M059J (cell line): ENCODE results near the gene ZNF346. TPM values are rescaled to one million over a fixed set of nuclear protein-coding genes. Genes with fewer than 3 reads are reported as not detected.
"Not testable (repeated sequence)": the region's sequence is repeated elsewhere in the genome, so short reads cannot be mapped to it uniquely, and the experiment has no call there.

Source experiments
- DNase-seq: peaks from one replicate; pipeline ENCODE4 v3.0.0-alpha.2; 2012; ENCODE audit warnings: low read depth
- total RNA-seq: library from RNA; depleted of rRNA; stranded (reverse); fragments of >200 nt; shearing (Covaris generic); gene quantifications from 2 replicates; pipeline ENCODE4 v1.2.3, GENCODE V29; 2014; rRNA removed

Gene ZNF346
- 21.3 and 22.8 TPM in 2 replicates for total RNA-seq

DNA sequence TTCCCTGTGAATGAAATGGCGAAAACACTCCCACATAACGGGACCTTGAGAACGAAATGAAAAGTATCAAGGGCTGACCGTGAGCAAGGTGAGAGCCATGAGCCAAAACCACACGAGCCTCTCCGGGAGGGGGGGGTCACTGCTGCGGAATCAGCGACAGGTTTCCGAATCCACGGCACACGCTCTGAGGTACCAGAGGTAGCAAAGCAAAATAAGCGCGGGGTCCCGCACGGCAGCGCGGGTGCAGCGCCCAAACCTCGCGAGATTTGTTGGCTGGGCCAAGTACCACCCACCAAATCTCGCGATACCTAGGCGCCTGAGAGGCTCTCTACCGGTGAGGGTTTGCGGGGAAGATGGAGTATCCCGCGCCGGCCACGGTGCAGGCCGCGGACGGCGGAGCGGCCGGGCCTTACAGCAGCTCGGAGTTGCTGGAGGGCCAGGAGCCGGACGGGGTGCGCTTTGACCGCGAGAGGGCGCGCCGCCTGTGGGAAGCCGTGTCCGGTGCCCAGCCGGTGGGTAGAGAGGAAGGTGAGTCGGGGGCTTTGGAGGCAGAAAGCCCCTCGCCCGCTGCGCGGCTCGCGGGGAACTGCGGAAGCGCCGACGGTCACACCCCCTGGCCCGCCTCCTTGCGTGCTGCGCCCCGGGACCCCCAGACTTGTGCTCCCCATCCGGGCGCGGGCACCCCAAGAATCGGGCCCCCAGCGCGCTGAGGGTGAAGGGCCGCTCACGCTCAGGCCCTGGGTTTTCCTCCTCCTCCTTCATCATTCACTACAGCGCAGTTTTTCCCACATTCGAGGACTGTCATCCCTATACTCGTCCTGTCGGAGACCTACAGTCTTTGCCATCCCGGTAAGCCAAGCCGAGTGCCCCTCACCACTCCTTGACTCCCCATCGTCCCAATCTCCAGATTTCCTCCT is at the start of gene ZNF346:
TSS of gene ZNF346 (plus strand) at position 311 of the 917 bp plus-strand sequence. CDS start at position 354, 43 bp downstream.
- peak; percentile 91 for DNase-seq

DNA sequence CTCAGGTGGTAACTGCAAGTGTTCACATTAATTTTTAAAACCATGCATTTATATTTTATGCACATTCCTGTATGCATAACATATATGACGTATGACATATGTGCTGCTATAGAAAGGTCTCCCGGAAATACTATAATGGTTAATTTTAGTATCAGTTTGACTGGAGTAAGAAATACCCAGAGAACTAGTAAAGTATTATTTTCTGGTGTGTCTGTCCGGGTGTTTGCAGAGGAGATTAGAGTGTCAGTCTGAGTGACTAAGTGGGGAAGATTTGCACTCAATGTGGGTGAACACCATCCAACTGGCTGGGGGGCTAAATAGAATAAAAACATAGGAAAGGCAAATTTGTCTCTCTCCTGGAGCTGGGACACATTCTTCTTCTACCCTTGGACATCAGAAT is 42.8 kb upstream of the ZNF346 start:
- no peak for DNase-seq

DNA sequence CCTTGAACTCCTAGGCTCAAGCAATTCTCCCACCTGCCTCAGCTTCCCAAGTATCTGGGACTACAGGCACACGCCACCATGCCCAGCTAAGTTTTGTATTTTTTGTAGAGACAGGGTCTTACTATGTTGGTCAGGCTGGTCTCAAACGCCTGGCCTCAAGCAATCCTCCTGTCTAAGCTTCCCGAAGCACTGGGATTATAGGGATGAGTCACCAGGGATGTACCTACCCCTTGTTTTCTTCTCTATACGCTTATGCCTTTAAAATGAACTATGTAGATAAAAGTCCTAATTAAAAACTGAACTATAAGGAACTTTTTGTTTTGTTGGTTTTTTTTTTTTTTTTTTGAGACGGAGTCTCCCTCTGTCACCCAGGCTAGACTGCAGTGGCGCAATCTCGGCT is 41.7 kb upstream of the ZNF346 start:
- DNase-seq: no peak

DNA sequence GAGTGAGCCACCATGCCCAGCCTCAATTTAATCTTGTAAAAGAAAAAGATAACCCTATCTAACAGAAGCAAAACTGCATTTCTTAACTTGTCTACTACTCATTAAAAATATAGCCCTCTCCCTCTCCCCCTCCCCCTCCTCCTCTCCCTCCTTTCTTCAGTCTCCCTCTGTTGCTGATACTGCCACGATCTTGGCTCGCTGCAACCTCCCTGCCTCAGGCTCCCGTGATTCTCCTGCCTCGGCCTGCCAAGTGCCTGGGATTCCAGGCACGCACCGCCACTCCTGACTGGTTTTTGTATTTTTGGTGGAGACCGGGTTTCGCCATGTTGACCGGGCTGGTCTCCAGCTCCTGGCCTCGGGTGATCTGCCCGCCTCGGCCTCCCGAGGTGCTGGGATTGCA is 39.4 kb upstream of the ZNF346 start:
- not testable (repeated sequence) for DNase-seq

DNA sequence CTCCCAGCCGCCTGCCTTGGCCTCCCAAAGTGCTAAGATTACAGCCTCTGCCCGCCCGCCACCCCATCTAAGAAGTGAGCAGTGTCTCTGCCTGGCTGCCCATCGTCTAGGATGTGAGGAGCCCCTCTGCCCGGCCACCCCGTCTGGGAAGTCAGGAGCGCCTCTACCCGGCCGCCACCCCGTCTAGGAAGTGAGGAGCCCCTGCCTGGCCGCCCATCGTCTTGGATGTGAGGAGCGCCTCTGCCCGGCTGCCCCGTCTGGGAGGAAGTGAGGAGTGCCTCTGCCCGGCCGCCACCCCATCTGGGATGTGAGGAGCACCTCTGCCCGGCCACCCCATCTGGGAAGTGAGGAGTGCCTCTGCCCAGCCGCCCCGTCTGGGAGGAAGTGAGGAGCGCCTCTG is 38.9 kb upstream of the ZNF346 start:
- DNase-seq: not testable (repeated sequence)

DNA sequence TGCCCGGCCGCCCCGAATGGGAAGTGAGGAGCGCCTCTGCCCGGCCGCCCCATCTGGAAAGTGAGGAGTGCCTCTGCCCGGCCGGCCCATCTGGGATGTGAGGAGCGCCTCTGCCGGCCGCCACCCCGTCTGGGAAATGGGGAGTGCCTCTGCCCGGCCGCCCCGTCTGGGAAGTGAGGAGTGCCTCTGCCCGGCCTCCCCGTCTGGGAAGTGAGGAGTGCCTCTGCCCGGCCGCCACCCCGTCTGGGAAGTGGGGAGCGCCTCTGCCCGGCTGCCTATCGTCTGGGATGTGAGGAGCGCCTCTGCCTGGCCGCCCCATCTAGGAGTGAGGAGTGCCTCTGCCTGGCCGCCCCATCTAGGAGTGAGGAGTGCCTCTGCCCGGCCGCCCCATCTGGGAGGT is 38.3 kb upstream of the ZNF346 start:
- DNase-seq: not testable (repeated sequence)

GRCh38 chr5:176985516-176985915 is 37.0 kb upstream of the ZNF346 start:
- DNase-seq: no peak

DNA sequence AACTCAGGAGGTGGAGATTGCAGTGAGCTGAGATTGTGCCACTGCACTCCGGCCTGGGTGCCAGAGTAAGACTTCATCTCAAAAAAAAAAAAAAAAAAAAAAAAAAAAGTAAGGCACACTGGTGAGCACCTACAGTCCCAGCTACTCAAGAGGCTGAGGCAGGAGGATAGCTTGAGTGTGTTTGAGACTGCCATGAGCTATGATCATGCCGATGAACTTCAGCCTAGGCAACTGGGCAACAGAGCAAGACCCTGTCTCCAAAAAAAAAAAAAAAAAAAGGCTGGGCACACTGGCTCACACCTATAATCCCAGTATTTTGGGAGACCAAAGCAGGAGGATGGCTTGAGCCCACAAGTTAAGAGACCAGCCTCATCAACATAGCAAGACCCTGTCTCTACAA is 36.2 kb upstream of the ZNF346 start:
- no peak for DNase-seq

- DNase-seq: no peak
Observed at GRCh38 chr5:176987583-176987982, 34.9 kb upstream of the ZNF346 start.

DNA sequence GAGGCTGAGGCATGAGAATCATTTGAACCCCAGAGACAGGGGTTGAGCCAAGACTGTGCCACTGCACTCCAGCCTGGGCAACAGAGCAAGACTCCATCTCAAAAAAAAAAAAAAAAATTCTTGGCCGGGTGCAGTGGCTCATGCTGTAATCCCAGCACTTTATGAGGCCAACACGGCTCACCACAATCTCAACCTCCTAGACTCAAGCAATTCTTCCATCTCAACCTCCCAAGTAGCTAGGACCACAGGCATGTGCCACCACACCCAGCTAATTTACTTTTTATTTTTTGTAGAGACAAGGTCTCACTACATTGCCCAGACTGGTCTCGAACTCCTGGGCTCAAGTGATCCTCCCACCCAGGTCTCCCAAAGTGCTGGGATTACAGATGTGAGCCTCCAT is 29.4 kb upstream of the ZNF346 start:
- peak; percentile 44 for DNase-seq

DNA sequence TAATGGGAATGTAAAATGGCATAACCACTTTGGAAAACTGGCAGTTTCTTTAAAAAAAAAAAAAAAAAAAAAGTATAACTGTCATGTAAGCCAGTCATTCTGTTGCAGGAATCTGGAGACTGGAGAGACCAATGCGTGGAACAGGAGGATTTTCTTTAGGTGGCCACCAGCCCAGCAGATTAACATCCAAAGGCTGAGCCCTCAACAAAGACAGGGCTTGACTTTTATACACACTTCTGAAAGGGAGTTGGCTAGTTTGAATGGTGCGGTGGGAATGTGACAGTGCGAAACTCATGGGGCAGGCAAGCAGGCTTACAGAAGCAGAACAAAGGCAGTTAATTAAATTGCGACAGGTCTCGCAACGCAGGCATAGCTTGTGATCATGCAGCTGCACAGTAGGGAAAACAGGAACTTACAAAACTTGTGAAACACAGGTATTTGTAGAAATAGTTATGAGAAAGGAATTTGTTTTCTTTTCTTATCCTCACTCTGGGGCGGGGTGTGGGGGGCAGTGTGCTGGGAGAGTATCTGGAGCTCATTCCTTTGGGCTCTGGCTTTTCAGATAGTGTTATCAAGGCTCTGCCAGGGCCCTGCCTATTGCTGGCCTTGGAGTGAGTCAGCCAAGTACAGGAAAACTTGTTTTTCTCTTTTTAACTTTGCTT is 27.9 kb upstream of the ZNF346 start:
- peak; percentile 22 for DNase-seq

DNA sequence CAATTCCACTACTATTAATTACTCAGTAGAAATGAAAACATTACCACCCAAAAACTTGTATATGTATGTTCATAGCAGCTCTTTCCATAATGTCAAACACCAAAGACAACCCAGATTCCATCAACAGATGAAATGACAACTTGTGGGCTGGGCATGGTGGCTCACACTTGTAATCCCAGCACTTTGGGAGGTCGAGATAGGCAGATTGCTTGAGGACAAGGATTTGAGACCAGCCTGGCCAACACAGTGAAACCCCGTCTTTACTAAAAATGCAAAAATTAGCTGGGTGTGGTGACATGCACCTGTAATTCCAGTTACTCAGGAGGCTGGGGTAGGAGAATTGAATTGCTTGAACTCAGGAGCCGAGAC is 27.4 kb upstream of the ZNF346 start:
- no peak for DNase-seq

- peak; percentile 89 for DNase-seq
Observed at GRCh38 chr5:176995896-176996767, 26.4 kb upstream of the ZNF346 start.

DNA sequence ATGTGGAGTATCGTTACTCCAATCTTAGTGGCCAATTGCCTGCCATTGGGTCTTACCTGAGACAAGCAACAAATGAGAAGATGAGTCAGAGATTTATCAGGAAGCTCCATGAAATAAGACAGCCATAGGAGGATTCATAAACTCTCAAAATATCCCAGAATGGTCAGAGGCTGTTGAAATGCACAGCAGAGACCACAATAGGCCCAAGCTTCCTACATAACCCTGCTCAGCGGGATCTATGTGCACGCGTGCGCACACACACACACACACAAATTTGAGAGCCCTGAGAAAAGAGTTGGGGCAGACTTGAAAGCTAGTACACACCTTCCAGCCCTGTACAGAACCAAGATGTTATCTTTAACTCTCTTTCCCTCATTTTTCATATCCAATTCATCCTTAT is 25.7 kb upstream of the ZNF346 start:
- no peak for DNase-seq

DNA sequence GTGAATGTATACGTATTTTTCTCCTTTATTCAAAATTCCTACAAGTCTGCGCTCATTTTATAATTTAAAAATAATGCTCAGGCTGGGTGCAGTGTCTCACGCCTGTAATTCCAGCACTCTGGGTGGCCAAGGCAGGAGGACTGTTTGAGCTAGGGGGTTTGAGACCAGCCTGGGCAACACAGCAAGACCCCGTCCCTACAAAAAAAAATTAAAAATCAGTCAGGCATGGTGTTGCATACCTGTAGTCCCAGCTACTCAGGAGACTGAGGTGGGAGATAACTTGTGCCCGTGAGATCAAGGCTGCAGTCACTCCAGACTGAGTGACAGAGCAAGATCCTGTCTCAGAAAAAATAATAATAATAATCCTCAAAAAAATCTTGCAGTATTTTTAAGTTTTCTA is 23.7 kb upstream of the ZNF346 start:
- no peak for DNase-seq

DNA sequence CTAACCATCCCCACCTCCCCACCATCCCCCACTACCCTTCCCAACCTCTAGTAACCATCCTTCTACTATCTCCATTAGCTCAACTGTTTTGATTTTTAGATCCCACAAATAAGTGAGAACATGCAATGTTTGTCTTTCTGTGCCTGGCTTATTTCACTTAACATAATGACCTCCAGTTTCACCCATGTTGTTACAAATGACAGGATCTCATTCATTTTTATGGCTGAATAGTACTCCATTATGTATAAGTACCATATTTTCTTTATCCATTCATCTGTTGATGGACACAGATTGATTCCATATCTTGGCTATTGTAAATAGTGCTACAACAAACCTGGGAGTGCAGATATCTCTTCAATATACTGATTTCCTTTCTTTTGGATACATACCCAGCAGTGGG is 23.0 kb upstream of the ZNF346 start:
- not testable (repeated sequence) for DNase-seq

DNA sequence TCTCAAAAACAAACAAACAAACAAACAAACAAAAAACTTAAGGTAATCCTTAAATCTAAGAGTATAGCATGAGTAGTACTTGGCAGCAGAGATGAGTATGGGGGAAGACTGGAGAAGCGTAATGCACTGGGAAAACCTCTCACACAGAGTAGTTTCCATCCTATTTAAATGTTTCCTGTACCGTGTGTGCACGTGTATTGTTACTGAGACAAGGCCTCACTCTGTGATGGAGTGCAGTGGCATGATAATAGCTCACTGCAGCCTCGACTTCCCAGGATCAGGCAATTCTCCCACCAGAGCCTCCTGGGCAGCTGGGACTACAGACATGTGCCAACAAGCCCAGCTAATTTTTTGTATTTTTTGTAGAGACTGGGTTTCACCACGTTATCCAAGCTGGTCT is 18.8 kb upstream of the ZNF346 start:
- no peak for DNase-seq

GRCh38 chr5:177004961-177005360 is 17.5 kb upstream of the ZNF346 start:
- no peak for DNase-seq

DNA sequence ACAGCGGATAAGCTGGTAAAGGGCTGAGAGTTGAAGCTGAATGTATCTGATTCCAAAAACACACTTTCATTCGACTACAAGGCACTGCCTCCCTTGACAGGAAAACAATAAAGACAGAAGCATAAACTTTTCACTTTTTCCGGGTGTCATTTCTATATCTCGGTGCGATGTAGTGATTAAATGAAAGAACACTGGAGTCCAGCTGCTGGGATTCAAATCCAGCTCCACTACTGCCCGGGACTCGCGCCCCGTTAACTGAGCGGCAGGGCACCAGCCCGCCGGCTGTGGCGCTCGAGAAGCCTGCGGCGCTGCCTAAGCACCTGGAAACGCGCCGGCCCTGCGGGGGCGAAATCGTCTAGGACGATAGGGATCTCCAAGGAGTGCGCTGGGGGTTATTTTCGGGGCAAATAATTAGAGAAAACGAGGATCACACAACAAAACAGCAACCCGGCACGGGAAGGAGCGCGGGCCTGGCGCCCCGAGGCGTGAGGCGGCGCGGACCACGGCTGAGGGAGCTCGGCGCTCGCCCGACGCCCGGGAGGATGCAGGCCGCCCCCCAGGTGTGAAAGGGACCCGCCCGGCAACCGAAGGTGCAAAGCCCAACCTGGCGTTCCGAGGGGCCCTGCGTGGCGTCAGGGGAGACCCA is 16.8 kb upstream of the ZNF346 start:
- DNase-seq: peak; percentile 73

GRCh38 chr5:177006265-177006972 is 16.1 kb upstream of the ZNF346 start, which contains the start of gene UIMC1:
TSS of gene UIMC1 (minus strand) at chr5:177006779. CDS start at chr5:176982615, 24,164 bp downstream.
- DNase-seq: peak; percentile 86

GRCh38 chr5:177008716-177009115 is 13.8 kb upstream of the ZNF346 start:
- DNase-seq: no peak
